HepG2 (cell line): ENCODE results near the gene PLXND1. TPM values are rescaled to one million over a fixed set of nuclear protein-coding genes. Genes with fewer than 3 reads are reported as not detected.
A peak's percentile ranks its signal among the peaks of the same experiment; 100 is the strongest.

Experiments used
- AGO2 ChIP-seq: fragments of 200-400 bp; formaldehyde crosslinking; optimal IDR thresholded peaks from 2 replicates; pipeline ENCODE3; 2017; ENCODE audit warnings: mild to moderate bottlenecking, low read depth, low read length, moderate library complexity
- BCL6 ChIP-seq: IDR thresholded peaks from 2 replicates; pipeline ENCODE4 v1.6.1; 2016; ENCODE audit warnings: missing genetic modification reagents, missing compliant biosample characterization
- CTCF ChIP-seq: sonication (generic); formaldehyde crosslinking; IDR thresholded peaks from 2 replicates; pipeline ENCODE4 v1.5.0; 2020; ENCODE audit warnings: mild to moderate bottlenecking, missing genetic modification reagents, moderate library complexity
- GABPA ChIP-seq, 2 experiments: IDR thresholded peaks; 2 replicates each; pipeline ENCODE4 v1.6.1; 2011 to 2016; ENCODE audit warnings: low read depth in 2 of 2, low read length in 1 of 2, missing biosample characterization in 1 of 2, missing genetic modification characterization in 1 of 2
- GMEB2 ChIP-seq: IDR thresholded peaks from 2 replicates; pipeline ENCODE4 v1.6.1; 2016; ENCODE audit warnings: missing biosample characterization, missing genetic modification reagents, low read depth
- HMG20A ChIP-seq: IDR thresholded peaks from 2 replicates; pipeline ENCODE4 v1.6.1; 2016; ENCODE audit warnings: borderline replicate concordance
- POLR2A ChIP-seq, 2 experiments: IDR thresholded peaks; 2 replicates each; pipeline ENCODE4 v1.6.1; 2011; ENCODE audit warnings: low read depth in 2 of 2, low read length in 2 of 2, mild to moderate bottlenecking in 1 of 2, moderate library complexity in 1 of 2; ENCODE audit not compliant: insufficient read depth in 1 of 2
- RERE ChIP-seq: IDR thresholded peaks from 2 replicates; pipeline ENCODE4 v1.6.1; 2016; ENCODE audit warnings: low read depth, missing genetic modification reagents, missing compliant biosample characterization
- SALL1 ChIP-seq: sonication (generic); formaldehyde crosslinking; IDR thresholded peaks from 2 replicates; pipeline ENCODE4 v1.8.0; 2022; ENCODE audit warnings: mild to moderate bottlenecking, missing genetic modification reagents
- SIN3A ChIP-seq: IDR thresholded peaks from 2 replicates; pipeline ENCODE4 v1.6.1; 2011; ENCODE audit warnings: low read depth, mild to moderate bottlenecking, control low read depth, low read length, borderline replicate concordance
- ZBTB38 ChIP-seq: sonication (generic); formaldehyde crosslinking; IDR thresholded peaks from 2 replicates; pipeline ENCODE4 v1.5.1; 2020; ENCODE audit warnings: mild to moderate bottlenecking, missing genetic modification reagents
- ZFP1 ChIP-seq: IDR thresholded peaks from 2 replicates; pipeline ENCODE4 v1.6.1; 2016
- ZNF501 ChIP-seq: sonication (generic); formaldehyde crosslinking; IDR thresholded peaks from 2 replicates; pipeline ENCODE4 v1.5.1; 2020; ENCODE audit warnings: mild to moderate bottlenecking, moderate library complexity, missing genetic modification reagents
- ZNF7 ChIP-seq: IDR thresholded peaks from 2 replicates; pipeline ENCODE4 v1.6.1; 2016; ENCODE audit warnings: missing biosample characterization, missing genetic modification reagents
- polyA plus RNA-seq, 8 experiments: library from polyadenylated mRNA; depleted of rRNA in 3 of 8; stranded (reverse) in 7 of 8; unstranded in 1 of 8; fragments of >200 nt; fragmentation: Illumina TruSeq in 4 of 8; extraction: Trizol in 4 of 8; gene quantifications; 2 replicates each; pipeline versions ENCODE4 v1.2.1 to v1.2.3, GENCODE V29; 2011 to 2016; ENCODE audit warnings: low read depth in 4 of 8, missing spikeins in 1 of 8, mixed read lengths in 1 of 8; ENCODE audit not compliant: insufficient read depth in 1 of 8
- total RNA-seq, 5 experiments: library from RNA; depleted of rRNA; stranded (reverse); fragments of >200 nt; fragmentation: Illumina TruSeq; extraction: Trizol; gene quantifications; 2 replicates each; pipeline ENCODE4 v1.2.3, GENCODE V29; 2016; ENCODE audit warnings: low read depth in 1 of 5
- TF ChIP-seq, protein P1 (sequence below): sonication (generic); formaldehyde crosslinking; IDR thresholded peaks from 2 replicates; pipeline ENCODE4 v1.4.0; 2020; ENCODE audit warnings: missing genetic modification reagents
- TF ChIP-seq, protein P2 (sequence below): sonication (generic); formaldehyde crosslinking; IDR thresholded peaks from 2 replicates; pipeline ENCODE4 v1.8.1; 2023; ENCODE audit warnings: mild to moderate bottlenecking, missing genetic modification reagents, borderline replicate concordance
- TF ChIP-seq, protein P3 (sequence below): sonication (generic); formaldehyde crosslinking; IDR thresholded peaks from 2 replicates; pipeline ENCODE4 v1.4.0; 2020; ENCODE audit warnings: missing genetic modification reagents, low read depth, mild to moderate bottlenecking, borderline replicate concordance

The PLXND1 gene
- total and polyA plus RNA-seq, 2 of the 13 experiments (the other 11 are each of a cell fraction or from before 2014, with no cell fraction given): 15.9 to 42.0 TPM

DNA sequence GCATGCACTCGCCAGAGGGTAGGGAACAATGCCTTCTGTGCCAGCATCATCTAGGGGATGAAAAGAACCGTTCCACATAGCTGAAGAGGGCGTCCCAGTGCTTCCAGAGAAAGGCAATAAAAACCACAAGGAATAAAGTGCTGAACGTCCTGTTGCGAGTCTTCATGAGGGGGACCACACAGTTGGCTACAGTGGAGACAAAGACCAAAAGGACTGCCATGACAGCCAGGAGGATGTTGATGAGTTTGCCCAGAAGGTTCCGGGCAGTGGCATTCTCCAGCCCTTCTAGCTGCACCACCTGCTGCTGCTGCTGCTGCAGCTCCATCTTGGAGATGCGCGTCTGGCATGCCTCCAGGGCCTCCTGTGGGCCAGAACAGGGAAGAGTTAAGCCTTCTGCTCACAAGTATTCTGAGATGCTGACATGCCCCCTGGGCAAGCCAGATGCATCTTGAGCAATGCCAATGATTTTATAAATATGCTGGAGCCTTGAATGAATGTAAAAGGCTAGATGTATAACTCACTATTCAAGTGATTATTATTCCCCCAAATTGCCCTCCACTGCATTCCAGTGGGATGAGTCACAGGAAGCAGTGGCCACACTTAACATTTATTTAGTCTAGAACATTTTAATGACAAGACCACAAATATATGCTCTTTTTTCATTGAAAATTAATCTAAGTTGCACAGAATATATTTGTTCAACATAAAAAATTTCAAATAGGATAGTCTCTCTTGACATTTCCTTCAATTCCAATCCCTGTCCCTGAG is 45.1 kb upstream of the PLXND1 start (continued):
- no peak for TF ChIP-seq GABPA (IDR thresholded peaks at IDR 0.05; ENCODE audit: low read depth, low read length)
- TF ChIP-seq GABPA (CRISPR knock-in tag; IDR thresholded peaks at IDR 0.05; ENCODE audit: low read depth): 0 out of 2 replicates have a peak, but pooled peaks have one; percentile 15
- TF ChIP-seq, protein P1, sequence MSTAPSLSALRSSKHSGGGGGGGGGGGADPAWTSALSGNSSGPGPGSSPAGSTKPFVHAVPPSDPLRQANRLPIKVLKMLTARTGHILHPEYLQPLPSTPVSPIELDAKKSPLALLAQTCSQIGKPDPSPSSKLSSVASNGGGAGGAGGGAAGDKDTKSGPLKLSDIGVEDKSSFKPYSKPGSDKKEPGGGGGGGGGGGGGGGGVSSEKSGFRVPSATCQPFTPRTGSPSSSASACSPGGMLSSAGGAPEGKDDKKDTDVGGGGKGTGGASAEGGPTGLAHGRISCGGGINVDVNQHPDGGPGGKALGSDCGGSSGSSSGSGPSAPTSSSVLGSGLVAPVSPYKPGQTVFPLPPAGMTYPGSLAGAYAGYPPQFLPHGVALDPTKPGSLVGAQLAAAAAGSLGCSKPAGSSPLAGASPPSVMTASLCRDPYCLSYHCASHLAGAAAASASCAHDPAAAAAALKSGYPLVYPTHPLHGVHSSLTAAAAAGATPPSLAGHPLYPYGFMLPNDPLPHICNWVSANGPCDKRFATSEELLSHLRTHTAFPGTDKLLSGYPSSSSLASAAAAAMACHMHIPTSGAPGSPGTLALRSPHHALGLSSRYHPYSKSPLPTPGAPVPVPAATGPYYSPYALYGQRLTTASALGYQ (CRISPR knock-in tag): no peak
- no peak for TF ChIP-seq SALL1 (CRISPR knock-in tag)
- 0 out of 2 replicates have a peak, but pooled peaks have one; percentile 11 for TF ChIP-seq HMG20A (CRISPR knock-in tag)
- no peak for TF ChIP-seq ZFP1 (CRISPR knock-in tag)
- no peak for TF ChIP-seq GMEB2 (CRISPR knock-in tag)
- 0 out of 2 replicates have a peak, but pooled peaks have one; percentile 24 for TF ChIP-seq CTCF (CRISPR knock-in tag)
- peak; percentile 63; the same call in 1 of the 2 replicates for TF ChIP-seq ZBTB38 (CRISPR knock-in tag)
- peak in 1 of 2 experiments; percentile 55; a peak in 2 of 4 replicates for TF ChIP-seq POLR2A (IDR thresholded peaks at IDR 0.05; ENCODE audit: insufficient read depth in 1 of 2, low read depth in 2 of 2, low read length in 2 of 2)
- TF ChIP-seq RERE: no peak
- 0 out of 2 replicates have a peak, but pooled peaks have one; percentile 54 for TF ChIP-seq ZNF501 (CRISPR knock-in tag)
- no peak for TF ChIP-seq ZNF7 (CRISPR knock-in tag)
- no peak for TF ChIP-seq BCL6 (CRISPR knock-in tag)
- TF ChIP-seq, protein P2, sequence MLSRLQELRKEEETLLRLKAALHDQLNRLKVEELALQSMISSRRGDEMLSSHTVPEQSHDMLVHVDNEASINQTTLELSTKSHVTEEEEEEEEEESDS (CRISPR knock-in tag): no peak
- TF ChIP-seq, protein P3, sequence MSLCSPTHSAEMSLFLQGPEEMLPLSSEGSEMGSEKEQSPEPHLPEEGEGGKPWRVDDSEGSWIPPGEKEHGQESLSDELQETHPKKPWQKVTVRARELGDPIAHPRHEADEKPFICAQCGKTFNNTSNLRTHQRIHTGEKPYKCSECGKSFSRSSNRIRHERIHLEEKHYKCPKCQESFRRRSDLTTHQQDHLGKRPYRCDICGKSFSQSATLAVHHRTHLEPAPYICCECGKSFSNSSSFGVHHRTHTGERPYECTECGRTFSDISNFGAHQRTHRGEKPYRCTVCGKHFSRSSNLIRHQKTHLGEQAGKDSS (CRISPR knock-in tag): no peak
- TF ChIP-seq SIN3A: no peak
- peak; percentile 36 for TF ChIP-seq AGO2
